Left ventricle myocardium inferior (tissue), 1 donor: Measurements from ENCODE around the gene SLC2A3. TPM values are rescaled to one million over a fixed set of nuclear protein-coding genes. Genes with fewer than 3 reads are reported as not detected.
"Not testable (repeated sequence)": the region's sequence is repeated elsewhere in the genome, so short reads cannot be mapped to it uniquely, and the experiment has no call there.

Experiments used
- DNase-seq: peaks from one replicate; pipeline ENCODE4 v3.0.0-alpha.2; 2020
- H3K27ac ChIP-seq: fragments of 200-600 bp; replicated peaks from 2 replicates; pipeline ENCODE4 v1.8.0; 2021
- H3K27me3 ChIP-seq: fragments of 200-600 bp; 2 replicates; pipeline ENCODE4 v1.8.0; 2021; ENCODE audit warnings: low read depth
- H3K36me3 ChIP-seq: fragments of 200-600 bp; 2 replicates; pipeline ENCODE4 v1.8.0; 2021
- H3K4me1 ChIP-seq: fragments of 200-600 bp; 2 replicates; pipeline ENCODE4 v1.8.0; 2021
- H3K4me3 ChIP-seq: fragments of 200-600 bp; 2 replicates; pipeline ENCODE4 v1.8.0; 2021; ENCODE audit warnings: mild to moderate bottlenecking, moderate library complexity
- H3K9me3 ChIP-seq: fragments of 200-600 bp; replicated peaks from 2 replicates; pipeline ENCODE4 v1.8.0; 2021
- CTCF ChIP-seq: fragments of 200-600 bp; IDR thresholded peaks from 2 replicates; pipeline ENCODE4 v1.8.0; 2021; ENCODE audit warnings: antibody characterized with exemption, mild to moderate bottlenecking, borderline replicate concordance
- intact Hi-C: fragments of 100-400 bp; cut with micrococcal nuclease; formaldehyde crosslinking; loops from one replicate; pipeline ENCODE4 v1.11.0; 2022
- total RNA-seq: library from RNA; stranded (reverse); fragmentation: NEBNext Ultra II Directional; extraction: Animal tissue kit (Norgen Biotek cat#: 25700); gene quantifications from one replicate; pipeline ENCODE4 v1.2.1, GENCODE V29; 2021
- donor health status: DM: no; HTN: yes; CAD: no; lungs with severe emphysema.

Gene SLC2A3
- total RNA-seq, 1 donor from 2014 or later: 13.7 TPM

GRCh38 chr12:7892186-7892980 is 43.6 kb downstream of the SLC2A3 start:
- intact Hi-C loops: no loop called here
- Histone ChIP-seq H3K27me3 (peaks cover 38% of the 10 kb centered on the region), H3K27ac (no peak overlapping the region), H3K9me3 (no peaks in the 10 kb centered on the region), H3K4me3 (no peak overlapping the region), H3K36me3 (no peaks in the 10 kb centered on the region), H3K4me1 (peaks cover 5% of the 10 kb centered on the region)
- no peak for DNase-seq
- TF ChIP-seq CTCF: no peak

GRCh38 chr12:7884689-7885088 is 51.3 kb downstream of the SLC2A3 start:
- H3K27me3 ChIP-seq: peaks cover 8% of the 10 kb centered on the region
- no peak for TF ChIP-seq CTCF
- intact Hi-C loops: no loop called here
- H3K9me3 ChIP-seq: no peaks in the 10 kb centered on the region
- no peaks in the 10 kb centered on the region for H3K4me1 ChIP-seq
- no peak overlapping the region for H3K27ac ChIP-seq
- DNase-seq: no peak
- no peak overlapping the region for H3K4me3 ChIP-seq
- H3K36me3 ChIP-seq: no peaks in the 10 kb centered on the region

- H3K27me3 ChIP-seq, DNase-seq, intact Hi-C loops: not testable (repeated sequence)
Measured at GRCh38 chr12:7881736-7882120, 54.3 kb downstream of the SLC2A3 start.

GRCh38 chr12:7880952-7881735 is 54.8 kb downstream of the SLC2A3 start:
- H3K27me3 ChIP-seq, H3K27ac ChIP-seq, H3K4me3 ChIP-seq, H3K36me3 ChIP-seq, H3K9me3 ChIP-seq, DNase-seq, intact Hi-C loops, H3K4me1 ChIP-seq: not testable (repeated sequence)

More at GRCh38 chr12:7881736-7882120, 54.3 kb downstream of the SLC2A3 start:
- not testable (repeated sequence) for H3K4me1 ChIP-seq, H3K9me3 ChIP-seq, H3K27ac ChIP-seq, H3K36me3 ChIP-seq, H3K4me3 ChIP-seq

GRCh38 chr12:7879246-7879645 is 56.7 kb downstream of the SLC2A3 start:
- Histone ChIP-seq H3K36me3 (no peaks in the 10 kb centered on the region), H3K4me3 (no peak overlapping the region), H3K27me3 (peaks cover 8% of the 10 kb centered on the region), H3K4me1 (no peaks in the 10 kb centered on the region), H3K27ac (no peak overlapping the region), H3K9me3 (no peaks in the 10 kb centered on the region)
- no peak for DNase-seq
- no peak for TF ChIP-seq CTCF
- intact Hi-C loops: no loop called here

- peaks cover 23% of the 10 kb centered on the region for H3K27me3 ChIP-seq
- H3K27ac ChIP-seq: no peak overlapping the region
- no peak for DNase-seq
- no peak overlapping the region for H3K4me3 ChIP-seq
- intact Hi-C loops: no loop called here
- TF ChIP-seq CTCF: no peak
- no peaks in the 10 kb centered on the region for H3K9me3 ChIP-seq
- H3K4me1 ChIP-seq: no peaks in the 10 kb centered on the region
- no peaks in the 10 kb centered on the region for H3K36me3 ChIP-seq
Measured at GRCh38 chr12:7877420-7877819, 58.6 kb downstream of the SLC2A3 start.
